ENCODE results near the gene AADAC. TPM values are rescaled to one million over a fixed set of nuclear protein-coding genes. Genes with fewer than 3 reads are reported as not detected.
"Not testable (repeated sequence)": the region's sequence is repeated elsewhere in the genome, so short reads cannot be mapped to it uniquely, and the experiment has no call there.

AADAC gene
- total and polyA plus RNA-seq, 11 donors = 3.0 TPM; not detected in 10

- Histone ChIP-seq H3K4me1 (no peaks in the 10 kb centered on the region), H3K4me3 (no peak overlapping the region), H3K27me3 (no peaks in the 10 kb centered on the region), H3K27ac (no peak overlapping the region), H3K9me3 (no peaks in the 10 kb centered on the region), H3K36me3 (no peaks in the 10 kb centered on the region)
- ATAC-seq = peak in 2 of 4 donors; percentile 59 to 81
- intact Hi-C loops (cut with DNase I) = loop anchor here in 1 of 10 donors (5.0 kb wide), 1 partner anchor 115 kb away; no protein-coding TSS in a partner anchor
- no peak for DNase-seq
- no peak for TF ChIP-seq CTCF (IDR thresholded peaks at IDR 0.05)
- no peak for TF ChIP-seq POLR2A (IDR thresholded peaks at IDR 0.05)
These were observed 26.3 kb upstream of the AADAC start for GRCh38 chr3:151787626-151788025.

GRCh38 chr3:151788401-151788800 is 25.5 kb upstream of the AADAC start:
- TF ChIP-seq CTCF (IDR thresholded peaks at IDR 0.05) = no peak
- TF ChIP-seq POLR2A (IDR thresholded peaks at IDR 0.05) = no peak
- Histone ChIP-seq H3K4me1 (no peaks in the 10 kb centered on the region), H3K27me3 (no peaks in the 10 kb centered on the region), H3K4me3 (no peak overlapping the region), H3K27ac (no peak overlapping the region), H3K9me3 (no peaks in the 10 kb centered on the region), H3K36me3 (no peaks in the 10 kb centered on the region)
- intact Hi-C loops (cut with DNase I) = loop anchor here in 1 of 10 donors (5.0 kb wide), 1 partner anchor 114 kb away; no protein-coding TSS in a partner anchor
- DNase-seq = no peak
- no peak for ATAC-seq
- 58 to 63% (median 60%) methylated on average over 2 of the region's 2 CpGs for WGBS, 4 donors

- no peak for TF ChIP-seq POLR2A (IDR thresholded peaks at IDR 0.05)
- TF ChIP-seq CTCF (IDR thresholded peaks at IDR 0.05) = no peak
- no peaks in the 10 kb centered on the region for H3K27me3 ChIP-seq
- H3K27ac ChIP-seq = no peak overlapping the region
- no peaks in the 10 kb centered on the region for H3K9me3 ChIP-seq
- H3K4me1 ChIP-seq = no peaks in the 10 kb centered on the region
- ATAC-seq (no peak), DNase-seq (no peak)
- 82 to 85% (median 85%) methylated on average over 1 of the region's 1 CpG for WGBS, 4 donors
- intact Hi-C loops (cut with DNase I) = loop anchor here in 1 of 10 donors (5.0 kb wide), 1 partner anchor 112 kb away; no protein-coding TSS in a partner anchor
- no peak overlapping the region for H3K4me3 ChIP-seq
- no peaks in the 10 kb centered on the region for H3K36me3 ChIP-seq
These were observed 24.0 kb upstream of the AADAC start for GRCh38 chr3:151789853-151790463.

- H3K4me1 ChIP-seq; H3K27me3 ChIP-seq; DNase-seq; H3K27ac ChIP-seq; H3K36me3 ChIP-seq; intact Hi-C loops (cut with DNase I); H3K9me3 ChIP-seq; H3K4me3 ChIP-seq; ATAC-seq: not testable (repeated sequence)
- 92 to 97% (median 96%) methylated on average over 2 of the region's 2 CpGs for WGBS, 4 donors
These were observed 23.2 kb upstream of the AADAC start for GRCh38 chr3:151790763-151791162.

- H3K36me3 ChIP-seq = no peaks in the 10 kb centered on the region
- no peak overlapping the region for H3K4me3 ChIP-seq
- ATAC-seq (no peak), DNase-seq (no peak)
- no peaks in the 10 kb centered on the region for H3K27me3 ChIP-seq
- TF ChIP-seq CTCF (IDR thresholded peaks at IDR 0.05) (no peak), POLR2A (IDR thresholded peaks at IDR 0.05) (no peak)
- H3K4me1 ChIP-seq = no peaks in the 10 kb centered on the region
- intact Hi-C loops (cut with DNase I) = no loop called here
- no peak overlapping the region for H3K27ac ChIP-seq
- WGBS, 4 donors = 88 to 94% (median 91%) methylated on average over 2 of the region's 2 CpGs
- H3K9me3 ChIP-seq = no peaks in the 10 kb centered on the region
These were observed 21.5 kb upstream of the AADAC start for GRCh38 chr3:151792411-151792810.

All from heart left ventricle (tissue), 16 donors.